ENCODE results near the gene SFXN5.

SFXN5 gene

GRCh38 chr2:72934683-72935610 lies 136.6 kb downstream of the SFXN5 start:
- no peak for TF ChIP-seq SIN3A (IDR thresholded peaks at IDR 0.05; ENCODE audit: borderline replicate concordance, insufficient read depth, low read length)
- TF ChIP-seq, protein P1, sequence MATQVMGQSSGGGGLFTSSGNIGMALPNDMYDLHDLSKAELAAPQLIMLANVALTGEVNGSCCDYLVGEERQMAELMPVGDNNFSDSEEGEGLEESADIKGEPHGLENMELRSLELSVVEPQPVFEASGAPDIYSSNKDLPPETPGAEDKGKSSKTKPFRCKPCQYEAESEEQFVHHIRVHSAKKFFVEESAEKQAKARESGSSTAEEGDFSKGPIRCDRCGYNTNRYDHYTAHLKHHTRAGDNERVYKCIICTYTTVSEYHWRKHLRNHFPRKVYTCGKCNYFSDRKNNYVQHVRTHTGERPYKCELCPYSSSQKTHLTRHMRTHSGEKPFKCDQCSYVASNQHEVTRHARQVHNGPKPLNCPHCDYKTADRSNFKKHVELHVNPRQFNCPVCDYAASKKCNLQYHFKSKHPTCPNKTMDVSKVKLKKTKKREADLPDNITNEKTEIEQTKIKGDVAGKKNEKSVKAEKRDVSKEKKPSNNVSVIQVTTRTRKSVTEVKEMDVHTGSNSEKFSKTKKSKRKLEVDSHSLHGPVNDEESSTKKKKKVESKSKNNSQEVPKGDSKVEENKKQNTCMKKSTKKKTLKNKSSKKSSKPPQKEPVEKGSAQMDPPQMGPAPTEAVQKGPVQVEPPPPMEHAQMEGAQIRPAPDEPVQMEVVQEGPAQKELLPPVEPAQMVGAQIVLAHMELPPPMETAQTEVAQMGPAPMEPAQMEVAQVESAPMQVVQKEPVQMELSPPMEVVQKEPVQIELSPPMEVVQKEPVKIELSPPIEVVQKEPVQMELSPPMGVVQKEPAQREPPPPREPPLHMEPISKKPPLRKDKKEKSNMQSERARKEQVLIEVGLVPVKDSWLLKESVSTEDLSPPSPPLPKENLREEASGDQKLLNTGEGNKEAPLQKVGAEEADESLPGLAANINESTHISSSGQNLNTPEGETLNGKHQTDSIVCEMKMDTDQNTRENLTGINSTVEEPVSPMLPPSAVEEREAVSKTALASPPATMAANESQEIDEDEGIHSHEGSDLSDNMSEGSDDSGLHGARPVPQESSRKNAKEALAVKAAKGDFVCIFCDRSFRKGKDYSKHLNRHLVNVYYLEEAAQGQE (IDR thresholded peaks at IDR 0.05; ENCODE audit: insufficient read depth in 1 of 2, low read depth in 2 of 2, low read length in 2 of 2): no peak
- no peak for TF ChIP-seq FOXP2 (optimal IDR thresholded peaks at IDR 0.05; ENCODE audit: borderline replicate concordance, extremely low read depth, extremely low read length, insufficient read depth)
- no peak for TF ChIP-seq POLR2AphosphoS5 (IDR thresholded peaks at IDR 0.05; ENCODE audit: low read depth, low read length)
- TF ChIP-seq TAF1 (IDR thresholded peaks at IDR 0.05; ENCODE audit: borderline replicate concordance, insufficient read depth, low read length): no peak

- no peak for TF ChIP-seq POLR2AphosphoS5 (IDR thresholded peaks at IDR 0.05; ENCODE audit: low read depth, low read length)
- TF ChIP-seq FOXP2 (optimal IDR thresholded peaks at IDR 0.05; ENCODE audit: borderline replicate concordance, extremely low read depth, extremely low read length, insufficient read depth): no peak
- TF ChIP-seq SIN3A (IDR thresholded peaks at IDR 0.05; ENCODE audit: borderline replicate concordance, insufficient read depth, low read length): no peak
- TF ChIP-seq, protein P1 (IDR thresholded peaks at IDR 0.05; ENCODE audit: insufficient read depth in 1 of 2, low read depth in 2 of 2, low read length in 2 of 2): no peak
- no peak for TF ChIP-seq TAF1 (IDR thresholded peaks at IDR 0.05; ENCODE audit: borderline replicate concordance, insufficient read depth, low read length)
Observed at GRCh38 chr2:72933646-72934151, 137.8 kb downstream of the SFXN5 start.

GRCh38 chr2:72933207-72933606 lies 138.3 kb downstream of the SFXN5 start:
- TF ChIP-seq SIN3A (IDR thresholded peaks at IDR 0.05; ENCODE audit: borderline replicate concordance, insufficient read depth, low read length): no peak
- no peak for TF ChIP-seq FOXP2 (optimal IDR thresholded peaks at IDR 0.05; ENCODE audit: borderline replicate concordance, extremely low read depth, extremely low read length, insufficient read depth)
- no peak for TF ChIP-seq TAF1 (IDR thresholded peaks at IDR 0.05; ENCODE audit: borderline replicate concordance, insufficient read depth, low read length)
- TF ChIP-seq, protein P1 (IDR thresholded peaks at IDR 0.05; ENCODE audit: insufficient read depth in 1 of 2, low read depth in 2 of 2, low read length in 2 of 2): no peak
- TF ChIP-seq POLR2AphosphoS5 (IDR thresholded peaks at IDR 0.05; ENCODE audit: low read depth, low read length): no peak

DNA sequence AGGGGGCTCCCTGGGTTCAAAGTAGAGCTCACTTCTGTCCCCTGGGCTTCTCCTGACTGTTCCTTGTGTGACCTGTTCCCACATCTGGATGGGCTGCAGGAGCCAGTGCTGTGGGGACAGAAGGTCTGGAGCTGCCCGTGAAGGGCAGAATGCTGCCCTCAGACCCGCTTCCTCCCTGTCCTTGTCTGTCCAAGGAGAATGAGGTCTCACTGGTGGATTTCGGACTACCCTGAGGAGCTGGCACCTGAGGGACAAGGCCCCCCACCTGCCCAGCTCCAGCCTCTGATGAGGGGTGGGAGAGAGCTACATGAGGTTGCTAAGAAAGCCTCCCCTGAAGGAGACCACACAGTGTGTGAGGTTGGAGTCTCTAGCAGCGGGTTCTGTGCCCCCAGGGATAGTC lies 138.7 kb downstream of the SFXN5 start:
- TF ChIP-seq TAF1 (IDR thresholded peaks at IDR 0.05; ENCODE audit: borderline replicate concordance, insufficient read depth, low read length) (no peak), POLR2AphosphoS5 (IDR thresholded peaks at IDR 0.05; ENCODE audit: low read depth, low read length) (no peak), FOXP2 (optimal IDR thresholded peaks at IDR 0.05; ENCODE audit: borderline replicate concordance, extremely low read depth, extremely low read length, insufficient read depth) (no peak), SIN3A (IDR thresholded peaks at IDR 0.05; ENCODE audit: borderline replicate concordance, insufficient read depth, low read length) (no peak)
- TF ChIP-seq, protein P1 (IDR thresholded peaks at IDR 0.05; ENCODE audit: insufficient read depth in 1 of 2, low read depth in 2 of 2, low read length in 2 of 2): no peak

Data from PFSK-1 (cell line).